C4-2B (cell line): ENCODE measurements around the gene CSMD2.

ENCODE experiments used
- H3K27ac ChIP-seq: fragments of 450-650 bp; 2 replicates; pipeline ENCODE4 v1.5.1; 2017
- CTCF ChIP-seq: fragments of 450-650 bp; conservative IDR thresholded peaks from 2 replicates; pipeline ENCODE4 v1.5.1; 2017; ENCODE audit warnings: mild to moderate bottlenecking
- ZFX ChIP-seq: fragments of 450-650 bp; IDR thresholded peaks from 2 replicates; pipeline ENCODE4 v1.6.1; 2017

CSMD2 gene

GRCh38 chr1:34164771-34165391 is at the start of gene CSMD2:
CSMD2 (minus strand) TSS chr1:34165230; CDS start chr1:34165097, 133 bp downstream.
- TF ChIP-seq CTCF: no peak
- no peak for TF ChIP-seq ZFX

DNA sequence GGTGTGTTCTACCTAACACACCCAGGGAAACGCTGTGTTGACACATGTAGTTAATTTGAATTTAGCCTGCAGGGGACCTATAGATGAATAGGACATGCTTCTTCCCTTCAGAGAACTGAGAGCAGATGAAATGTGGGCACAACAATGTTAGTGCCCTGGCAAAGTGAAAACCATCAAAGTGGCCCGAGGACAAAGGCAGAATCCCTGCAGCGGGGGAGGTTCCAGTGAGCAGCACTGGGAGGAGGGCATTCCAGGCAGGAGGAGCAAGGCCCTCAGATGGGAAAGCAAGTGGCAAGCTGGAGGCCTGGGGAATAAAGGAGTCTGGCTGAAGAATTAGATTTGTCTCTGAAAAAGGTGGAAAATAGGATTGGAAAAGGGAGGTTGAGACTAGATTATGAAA is 48.9 kb upstream of the CSMD2 start:
- H3K27ac ChIP-seq: no peak overlapping the region
- TF ChIP-seq CTCF (no peak), ZFX (no peak)

More at GRCh38 chr1:34164771-34165391, at the start of gene CSMD2:
- H3K27ac ChIP-seq: no peak within 1 kb of the TSS

- no peak for TF ChIP-seq CTCF
- no peak for TF ChIP-seq ZFX
These were observed 47.6 kb upstream of the CSMD2 start for GRCh38 chr1:34212673-34213072.

GRCh38 chr1:34199927-34200326 is 34.9 kb upstream of the CSMD2 start:
- no peak for TF ChIP-seq CTCF
- no peak for TF ChIP-seq ZFX
- no peak overlapping the region for H3K27ac ChIP-seq

More at GRCh38 chr1:34212673-34213072, 47.6 kb upstream of the CSMD2 start:
- no peak overlapping the region for H3K27ac ChIP-seq

DNA sequence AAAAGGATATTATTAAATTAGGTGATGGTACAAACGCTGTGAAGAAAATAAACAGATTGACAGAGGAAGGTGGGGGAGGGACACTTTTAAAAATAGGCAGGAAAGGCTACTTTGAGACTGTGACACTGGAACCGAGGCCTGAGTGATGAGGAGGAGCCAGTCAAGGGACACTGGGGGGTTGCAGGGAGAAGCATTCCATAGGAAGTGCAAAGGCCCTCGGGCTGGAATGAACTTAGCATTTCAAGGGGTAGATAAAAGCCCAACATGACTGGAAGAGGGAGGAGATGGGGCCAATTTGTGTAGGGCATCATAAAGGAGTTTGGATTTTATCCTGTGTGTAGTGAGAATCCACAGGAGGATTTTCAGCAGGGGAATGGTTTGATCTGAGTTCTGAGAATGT is 27.6 kb upstream of the CSMD2 start:
- no peak overlapping the region for H3K27ac ChIP-seq
- TF ChIP-seq ZFX (no peak), CTCF (no peak)

DNA sequence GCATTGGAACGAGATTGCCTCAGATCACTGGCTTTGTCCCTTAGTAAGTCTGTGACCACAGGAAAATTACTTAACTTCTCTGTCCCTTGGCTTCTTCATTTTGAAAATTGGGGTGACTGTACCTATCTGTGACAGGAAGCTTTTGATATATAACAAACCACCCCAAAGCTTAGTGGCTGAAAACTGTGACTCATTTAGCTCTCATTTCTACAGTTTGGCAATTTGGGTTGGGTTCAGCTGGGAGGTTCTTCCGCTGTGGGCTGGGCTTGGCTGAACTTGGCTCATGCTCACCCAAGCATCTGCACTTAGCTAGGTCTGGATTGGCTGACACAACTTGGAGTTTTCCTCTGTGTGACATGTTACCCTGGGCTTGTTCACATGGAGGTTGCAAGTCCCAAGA is 25.7 kb upstream of the CSMD2 start:
- TF ChIP-seq ZFX: no peak
- H3K27ac ChIP-seq: no peak overlapping the region

DNA sequence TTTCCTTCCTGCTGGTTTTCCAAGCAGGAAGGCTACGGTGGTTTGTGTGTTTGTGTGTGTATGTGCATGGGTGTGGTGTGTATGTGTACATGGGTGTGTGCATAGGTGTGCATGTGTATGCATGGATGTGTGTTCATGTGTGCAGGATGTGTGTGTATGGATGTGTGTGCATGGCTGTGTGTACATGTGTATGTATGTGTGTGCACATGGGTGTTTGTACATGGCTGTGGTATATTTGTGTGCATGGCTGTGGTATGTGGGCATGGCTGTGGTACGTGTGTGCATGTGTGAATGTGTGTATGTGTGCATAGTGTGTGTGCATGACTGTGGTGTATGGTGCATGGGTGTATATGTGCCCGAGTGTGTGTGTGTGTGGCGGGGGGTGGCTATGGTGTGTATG is 24.0 kb upstream of the CSMD2 start:
- H3K27ac ChIP-seq: no peak overlapping the region
- TF ChIP-seq CTCF (no peak), ZFX (no peak)

DNA sequence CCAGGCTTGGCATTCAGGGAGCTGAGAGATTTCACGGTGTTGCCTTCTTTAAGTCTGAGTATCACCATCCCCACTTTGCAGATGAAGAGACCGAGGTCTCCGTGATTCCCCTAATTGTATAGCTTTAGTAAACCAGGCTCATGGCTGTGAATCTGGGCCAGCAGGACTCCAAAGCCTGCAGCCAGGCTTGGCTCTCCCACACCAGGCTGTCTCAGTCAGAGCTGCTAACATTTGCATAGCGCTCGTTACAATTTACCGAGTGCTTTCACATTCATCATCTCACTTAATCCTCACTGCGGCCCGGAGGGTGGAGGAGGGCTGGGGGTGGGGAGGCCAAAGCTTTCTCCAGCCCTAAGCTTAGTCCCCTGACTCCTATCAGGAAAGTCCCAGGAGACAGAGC is 23.4 kb upstream of the CSMD2 start:
- no peak overlapping the region for H3K27ac ChIP-seq
- TF ChIP-seq CTCF (no peak), ZFX (no peak)
